GM19463 (cell line): ENCODE results near the gene F2.

Experiments used
- ATAC-seq: cut with Tn5 transposase; IDR thresholded peaks from one replicate; pipeline ENCODE4 v1.9.1; 2021; ENCODE audit warnings: mild to moderate bottlenecking, moderate library complexity; ENCODE audit not compliant: unreplicated experiment

F2 gene

DNA sequence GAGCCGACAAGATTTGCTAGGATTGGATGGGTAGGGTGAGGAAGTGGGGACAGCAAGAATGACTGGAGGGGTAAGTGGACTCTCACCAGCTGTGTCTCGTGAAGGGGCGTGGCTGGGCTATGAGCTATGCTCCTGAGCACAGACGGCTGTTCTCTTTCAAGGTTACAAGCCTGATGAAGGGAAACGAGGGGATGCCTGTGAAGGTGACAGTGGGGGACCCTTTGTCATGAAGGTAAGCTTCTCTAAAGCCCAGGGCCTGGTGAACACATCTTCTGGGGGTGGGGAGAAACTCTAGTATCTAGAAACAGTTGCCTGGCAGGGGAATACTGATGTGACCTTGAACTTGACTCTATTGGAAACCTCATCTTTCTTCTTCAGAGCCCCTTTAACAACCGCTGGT lies 19.9 kb downstream of the F2 start:
- ATAC-seq: no peak

DNA sequence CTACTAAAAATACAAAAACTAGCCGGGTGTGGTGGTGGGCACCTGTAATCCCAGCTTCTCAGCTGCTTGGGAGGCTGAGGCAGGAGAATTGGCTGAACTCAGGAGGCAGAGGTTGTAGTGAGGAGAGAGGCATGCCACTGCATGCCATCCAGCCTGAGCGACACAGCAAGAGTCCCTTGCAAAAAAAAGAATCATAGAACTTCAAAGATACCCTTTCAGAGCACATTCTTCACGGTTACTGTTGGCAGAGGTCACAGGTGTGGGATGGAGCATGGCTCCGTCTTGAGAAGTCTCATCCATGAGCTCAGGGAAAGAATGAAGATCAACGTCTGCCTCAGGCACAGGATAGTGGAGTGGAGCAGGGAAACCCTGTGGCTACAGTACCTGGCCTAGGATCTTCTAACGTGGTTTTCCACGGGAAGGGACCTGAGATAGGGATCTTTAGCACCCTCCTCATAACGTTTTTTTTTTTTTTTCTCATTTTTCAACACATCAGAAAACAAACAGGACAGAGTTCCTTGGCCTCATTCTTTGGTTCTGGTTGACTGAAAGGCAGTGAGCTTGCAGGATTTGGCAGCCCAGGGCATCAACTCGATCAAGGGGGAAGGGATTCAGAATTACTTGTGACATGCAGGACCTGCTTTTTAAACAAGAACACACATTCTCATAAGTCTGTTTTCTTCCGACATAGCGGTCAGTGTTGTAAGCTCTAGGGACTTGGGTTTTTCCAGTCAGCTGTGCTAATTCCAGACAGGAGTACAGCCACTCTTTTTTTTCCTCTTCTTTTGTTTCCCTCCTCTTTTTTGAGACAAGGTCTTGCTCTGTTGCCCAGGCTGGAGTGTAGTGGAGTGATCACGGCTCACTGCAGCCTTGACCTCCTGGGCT lies 22.8 kb downstream of the F2 start:
- no peak for ATAC-seq

DNA sequence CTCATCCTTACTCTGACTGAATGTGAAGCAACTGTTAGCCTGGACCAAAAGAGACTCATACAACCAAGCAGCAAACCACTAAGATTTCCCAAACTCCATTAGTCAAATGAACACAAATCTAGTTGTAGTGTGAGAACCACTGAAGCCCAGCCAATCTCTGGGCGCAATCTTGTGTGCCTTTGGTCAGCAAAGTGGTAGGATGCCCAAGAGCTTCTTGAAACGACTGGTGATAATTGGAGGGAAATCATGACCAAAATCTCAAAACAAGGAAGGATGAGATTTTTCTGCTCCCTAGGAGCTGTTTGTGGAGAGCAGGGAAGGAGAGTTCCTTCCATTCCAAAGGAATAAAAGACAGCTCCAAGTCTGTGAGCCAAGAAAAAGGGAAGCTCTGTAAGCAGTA lies 24.0 kb downstream of the F2 start:
- no peak for ATAC-seq

DNA sequence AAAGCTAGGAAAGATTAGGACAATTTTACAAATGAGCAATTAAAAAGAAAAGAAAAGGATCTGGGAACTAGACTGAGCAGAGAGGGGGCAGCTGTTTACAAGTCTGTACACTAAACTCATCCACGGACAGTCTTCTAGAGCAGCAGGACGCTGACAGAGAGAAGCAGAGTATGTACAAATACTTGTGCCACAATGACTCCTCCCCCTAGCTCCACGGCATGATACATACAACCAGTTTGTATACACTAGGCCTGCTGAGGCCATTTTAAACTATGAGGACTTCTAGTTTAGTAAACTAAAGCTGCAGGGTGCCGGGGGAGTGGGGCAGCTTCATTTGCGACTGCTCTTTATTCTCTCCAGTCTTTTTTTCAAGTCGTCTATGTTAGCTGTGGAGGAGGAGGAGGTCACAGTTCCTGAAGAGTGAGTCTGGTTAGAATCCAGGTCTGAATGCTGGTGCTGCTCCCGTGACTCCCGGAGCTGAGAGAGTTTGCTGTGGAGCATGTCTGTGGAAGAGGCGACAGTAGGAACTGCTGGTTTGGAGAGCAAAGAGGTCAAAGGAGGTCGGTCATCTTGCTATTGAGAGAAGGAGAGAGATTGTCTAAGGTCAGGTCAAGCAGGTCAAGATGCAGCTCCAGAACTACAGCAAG lies 24.8 kb downstream of the F2 start:
- no peak for ATAC-seq

DNA sequence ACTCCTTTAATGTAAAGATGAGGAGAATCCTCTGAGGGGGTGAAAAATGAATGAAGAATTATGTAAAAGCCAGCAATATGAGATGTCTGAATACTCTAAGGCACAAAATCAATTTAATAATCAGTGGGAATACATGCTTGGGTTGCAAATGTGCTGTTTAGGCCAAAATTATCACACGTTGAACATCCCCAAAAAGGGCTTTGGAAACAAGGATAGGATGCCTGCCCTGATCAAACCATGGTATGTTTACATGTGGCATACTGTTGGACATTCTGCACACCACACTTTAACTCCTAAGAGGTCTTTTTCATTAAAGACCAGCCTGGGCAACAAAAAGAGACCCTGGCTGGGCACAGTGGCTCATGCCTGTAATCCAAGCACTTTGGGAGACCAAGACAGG lies 26.3 kb downstream of the F2 start:
- ATAC-seq: no peak

DNA sequence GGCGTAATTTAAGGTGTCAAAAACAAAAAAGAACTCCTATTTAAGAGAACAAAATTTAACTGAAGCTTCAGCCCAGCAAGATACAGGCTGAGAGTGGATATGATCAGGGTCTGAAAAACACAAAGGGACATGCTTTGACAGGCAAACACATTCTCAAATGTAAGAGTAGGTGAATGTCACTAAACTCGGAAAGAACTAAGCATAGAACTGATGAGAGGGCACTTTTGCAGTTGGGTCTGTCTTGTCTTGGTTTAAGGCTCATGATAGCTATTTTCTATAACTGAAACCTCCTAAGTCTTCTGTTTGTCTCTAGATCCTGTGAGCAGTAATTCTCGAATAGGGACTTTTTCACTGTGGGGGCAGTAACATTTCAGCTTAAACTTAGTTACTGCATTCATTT lies 27.0 kb downstream of the F2 start:
- ATAC-seq: no peak

DNA sequence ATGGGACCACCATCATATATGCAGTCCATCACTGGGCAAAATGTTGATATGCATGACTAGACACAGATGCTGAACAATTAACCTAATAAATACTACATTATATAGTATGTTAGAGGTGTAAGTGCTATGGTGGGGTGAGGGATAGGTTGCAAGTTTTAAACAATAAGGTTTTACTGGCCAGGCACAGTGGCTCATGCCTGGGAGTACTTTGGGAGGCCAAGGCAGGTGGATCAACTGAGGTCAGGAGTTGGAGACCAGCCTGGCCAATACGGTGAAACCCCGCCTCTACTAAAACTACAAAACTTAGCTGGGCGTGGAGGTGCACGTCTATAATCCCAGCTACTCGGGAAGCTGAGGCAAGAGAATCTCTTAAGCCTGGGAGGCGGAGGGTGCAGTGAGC lies 28.1 kb downstream of the F2 start:
- ATAC-seq: no peak

DNA sequence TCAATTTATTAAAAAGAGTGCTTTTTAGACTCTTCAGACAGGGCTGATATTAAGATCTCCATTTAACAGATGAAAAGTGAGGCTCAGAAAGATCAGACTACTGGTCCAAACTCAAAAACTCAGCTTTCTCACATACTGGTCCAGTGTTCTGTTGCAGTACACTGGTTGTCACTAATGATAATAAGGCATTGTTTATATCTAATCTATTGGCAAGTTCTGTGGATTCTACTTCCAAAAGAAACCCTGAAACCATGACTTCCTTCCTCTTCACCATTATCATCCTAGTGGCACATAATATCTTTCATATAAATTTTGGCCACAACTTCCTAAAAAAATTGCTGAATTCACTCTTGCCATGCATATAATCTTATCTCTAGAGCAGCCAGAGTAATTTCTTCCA lies 36.9 kb downstream of the F2 start:
- ATAC-seq: no peak

DNA sequence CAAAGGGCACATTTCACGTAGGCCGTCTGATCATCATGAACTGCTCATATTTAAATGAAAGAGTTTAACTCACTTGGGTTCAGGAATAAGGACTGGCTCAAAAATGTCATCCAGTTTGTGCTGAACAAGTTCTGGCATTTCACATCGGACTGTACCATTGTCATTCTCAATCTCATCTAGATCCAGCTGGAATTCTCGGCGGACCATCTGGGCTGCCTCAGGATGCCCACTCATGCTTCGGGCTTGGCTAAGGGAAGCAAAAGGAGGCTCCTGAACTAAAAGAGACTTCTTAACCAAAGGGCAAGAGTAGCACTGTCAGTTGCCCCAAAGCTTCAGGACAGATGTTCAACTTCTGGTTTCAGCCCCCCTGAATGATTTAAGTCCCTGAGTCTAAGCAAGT lies 40.2 kb downstream of the F2 start:
- no peak for ATAC-seq

DNA sequence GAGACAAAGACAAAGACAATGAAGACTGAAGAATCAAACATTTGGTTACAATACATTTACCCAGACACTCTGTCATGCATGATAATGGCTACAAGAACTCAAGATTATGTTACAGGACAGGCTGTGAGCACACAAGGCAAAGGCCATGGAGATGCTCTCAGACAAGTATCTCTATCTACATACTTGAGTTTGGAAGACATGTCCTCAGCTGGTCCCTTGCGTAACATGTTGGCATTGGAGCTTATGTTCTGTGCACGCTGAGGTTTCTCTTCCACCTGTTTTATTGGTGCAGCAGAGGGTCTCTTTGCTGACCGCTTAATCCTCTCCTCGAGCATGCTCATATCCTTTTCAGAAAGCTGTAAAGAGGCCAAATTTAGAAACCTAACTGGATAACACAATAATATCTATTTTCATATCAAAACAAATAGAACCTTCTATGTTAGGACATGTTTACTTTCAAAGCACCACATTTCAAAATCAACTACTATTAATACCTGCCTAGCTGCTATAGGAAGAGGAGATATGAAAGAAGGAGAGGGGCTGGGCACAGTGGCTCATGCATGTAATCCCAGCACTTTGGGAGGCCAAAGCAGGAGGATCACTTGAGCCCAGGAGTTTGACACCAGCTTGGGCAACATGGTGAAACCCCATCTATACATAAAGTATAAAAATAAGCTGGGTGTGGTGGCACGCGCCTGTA lies 41.6 kb downstream of the F2 start:
- no peak for ATAC-seq

DNA sequence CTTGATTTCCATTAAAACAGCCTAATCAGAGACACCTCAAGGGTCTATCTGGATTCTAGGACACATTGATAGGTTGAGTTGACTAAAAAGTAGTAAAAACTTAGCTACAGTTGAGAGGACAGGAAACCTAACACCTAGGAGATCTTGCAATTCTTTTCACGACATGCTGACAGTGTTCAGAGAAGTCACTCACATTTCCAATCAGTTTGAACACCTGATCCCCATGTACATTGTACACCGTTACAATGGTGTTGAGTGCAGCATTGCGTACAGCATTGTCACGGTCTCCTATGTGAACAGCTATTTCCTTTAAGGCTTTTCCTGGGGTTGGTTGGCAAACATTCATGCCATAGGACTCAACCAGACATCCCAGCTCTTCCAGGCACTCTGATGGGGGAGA lies 42.8 kb downstream of the F2 start:
- no peak for ATAC-seq

DNA sequence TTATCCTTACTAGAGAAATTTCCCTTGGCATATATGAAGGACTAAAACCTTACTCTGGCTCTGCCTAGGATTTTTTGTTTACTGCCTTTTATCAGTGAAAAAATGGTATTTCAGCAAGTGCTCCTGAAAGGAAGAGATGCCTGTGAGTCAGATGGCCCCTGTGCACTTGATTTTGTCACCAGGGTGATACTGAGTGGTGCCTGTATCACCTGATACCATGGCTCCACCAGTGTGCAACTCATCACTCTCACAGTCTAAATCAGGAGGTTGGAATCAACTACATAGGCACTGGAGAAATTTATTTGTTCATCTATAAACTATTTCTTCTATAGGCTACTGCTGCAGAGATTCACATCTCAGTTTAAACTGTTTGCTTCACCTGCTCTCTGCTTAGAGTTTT lies 43.2 kb downstream of the F2 start:
- no peak for ATAC-seq

DNA sequence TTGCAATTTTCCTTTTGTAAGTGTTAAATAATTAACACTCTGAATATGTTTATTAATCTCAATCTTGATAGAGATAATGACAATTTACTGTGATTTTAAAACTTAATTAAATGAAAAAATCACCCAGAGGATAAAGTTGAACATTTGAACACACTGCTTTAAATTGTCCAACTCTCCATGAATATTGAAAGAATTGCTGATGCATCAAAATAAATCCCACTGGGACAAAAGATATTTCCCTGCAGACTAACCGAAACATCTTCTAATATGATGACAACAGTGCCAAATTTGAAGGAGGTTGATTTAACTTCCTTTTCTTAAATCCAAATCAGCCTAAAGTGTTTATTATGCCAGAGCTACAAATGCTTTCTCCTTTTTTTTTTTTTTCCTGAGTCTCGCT lies 47.6 kb downstream of the F2 start:
- ATAC-seq: no peak

DNA sequence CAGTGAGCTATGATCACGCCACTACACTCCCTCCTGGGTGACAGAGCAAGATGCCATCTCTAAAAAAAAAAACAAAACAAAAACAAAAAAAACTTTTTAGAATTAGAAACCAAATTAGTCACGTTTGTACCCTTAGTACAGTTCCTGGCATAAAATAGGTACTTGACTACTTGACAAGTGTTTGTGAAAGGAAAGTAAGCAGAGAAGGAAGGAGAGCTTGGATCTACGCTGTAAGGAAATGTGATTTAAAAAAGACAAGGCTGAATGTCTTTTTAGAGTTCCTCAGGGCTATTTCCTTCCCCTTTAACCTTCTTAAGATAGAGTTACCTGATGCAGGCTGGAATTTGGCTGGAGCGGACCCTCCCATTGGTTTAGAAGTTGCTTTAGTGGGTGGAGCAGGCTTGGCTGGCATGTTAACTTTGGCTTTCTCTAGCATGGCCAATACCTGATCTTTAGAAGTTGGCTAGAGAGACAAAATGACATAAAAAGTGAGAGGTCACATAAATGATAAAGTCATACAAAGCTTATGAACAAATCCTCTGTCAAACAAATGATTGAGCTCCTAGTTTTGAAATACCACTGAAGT lies 50.7 kb downstream of the F2 start:
- ATAC-seq: no peak

DNA sequence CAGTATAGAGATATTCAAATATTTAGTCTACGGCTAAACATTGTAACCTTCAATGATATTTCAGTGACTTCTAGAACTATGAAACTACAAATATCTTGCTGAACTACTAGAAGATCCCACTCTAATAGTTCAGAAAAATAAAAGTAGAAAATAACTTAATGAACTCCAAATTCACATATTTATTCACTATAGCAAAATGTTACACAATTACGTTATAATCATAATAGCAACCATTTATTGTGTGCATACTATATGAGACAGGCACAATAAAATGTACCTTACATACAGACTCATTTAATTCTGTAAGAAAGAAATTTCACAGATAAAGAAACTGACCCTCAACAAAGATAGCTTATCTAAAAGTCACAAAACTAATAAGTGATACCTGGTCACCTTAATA lies 57.9 kb downstream of the F2 start:
- no peak for ATAC-seq

DNA sequence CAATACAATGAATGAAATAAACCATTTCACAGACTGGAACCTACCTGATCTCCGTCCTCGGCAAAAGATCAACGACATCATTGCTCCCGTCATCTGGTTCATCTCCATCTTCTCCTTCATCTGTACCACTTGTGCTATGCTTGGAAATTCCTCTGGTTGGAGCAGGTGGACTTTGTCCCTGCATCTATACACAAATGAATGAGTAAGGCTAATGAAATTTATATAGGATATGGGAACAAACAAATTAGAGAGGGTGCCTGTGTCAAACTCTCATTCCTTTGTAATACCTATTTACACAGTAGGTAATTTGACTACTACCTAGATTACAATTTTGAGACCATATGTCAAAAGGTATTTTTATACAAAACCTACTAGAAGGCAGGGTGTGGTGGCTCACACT lies 59.4 kb downstream of the F2 start:
- no peak for ATAC-seq
